Activated CD8-positive, alpha-beta memory T cell treated with anti-CD3 and anti-CD28 coated beads for 36 hours (primary cell): ENCODE results near the gene PTPRF. TPM values are rescaled to one million over a fixed set of nuclear protein-coding genes. Genes with fewer than 3 reads are reported as not detected.

Source experiments
- CTCF ChIA-PET: fragments of 350-600 bp; sonication (Branson Sonifier 250); formaldehyde crosslinking; loops from one replicate; lab custom pipeline; 2021; ENCODE audit warnings: antibody characterized with exemption; lab: Charles Lee
- POLR2A ChIA-PET: fragments of 350-600 bp; sonication (Branson Sonifier 250); formaldehyde crosslinking; loops from one replicate; lab custom pipeline; 2021; ENCODE audit warnings: antibody characterized with exemption; lab: Charles Lee
- total RNA-seq, 2 experiments: library from RNA; stranded (reverse); gene quantifications; one replicate each; pipeline ENCODE4 v1.2.3, GENCODE V29; 2021

PTPRF gene
- total RNA-seq, 2 experiments from 2014 or later = 0.67 to 0.86 TPM

GRCh38 chr1:43590388-43590925, 59.8 kb downstream of the PTPRF start:
- ChIA-PET POLR2A (no interaction called here), CTCF (no interaction called here)

GRCh38 chr1:43591181-43591580, 60.5 kb downstream of the PTPRF start:
- ChIA-PET POLR2A (no interaction called here), CTCF (no interaction called here)

- ChIA-PET POLR2A (no interaction called here), CTCF (no interaction called here)
These were observed 61.5 kb downstream of the PTPRF start for GRCh38 chr1:43592051-43592665.

GRCh38 chr1:43592974-43593683, 62.4 kb downstream of the PTPRF start:
- POLR2A ChIA-PET = no interaction called here

GRCh38 chr1:43596579-43596978, 65.9 kb downstream of the PTPRF start:
- ChIA-PET POLR2A (no interaction called here), CTCF (no interaction called here)

More at GRCh38 chr1:43592974-43593683, 62.4 kb downstream of the PTPRF start:
- CTCF ChIA-PET = no interaction called here

- ChIA-PET POLR2A (no interaction called here), CTCF (no interaction called here)
These were observed 66.3 kb downstream of the PTPRF start for GRCh38 chr1:43597028-43597427.

- CTCF ChIA-PET = no interaction called here
- POLR2A ChIA-PET = no interaction called here
These were observed 67.0 kb downstream of the PTPRF start for GRCh38 chr1:43597721-43598120.

- CTCF ChIA-PET = no interaction called here
- POLR2A ChIA-PET = no interaction called here
These were observed 67.9 kb downstream of the PTPRF start for GRCh38 chr1:43598622-43599021.

- ChIA-PET CTCF (no interaction called here), POLR2A (no interaction called here)
These were observed 69.6 kb downstream of the PTPRF start for GRCh38 chr1:43600033-43601020.

- ChIA-PET CTCF (no interaction called here), POLR2A (no interaction called here)
These were observed 72.3 kb downstream of the PTPRF start for GRCh38 chr1:43602990-43603389.

GRCh38 chr1:43604192-43604591, 73.5 kb downstream of the PTPRF start:
- ChIA-PET POLR2A (no interaction called here), CTCF (no interaction called here)

GRCh38 chr1:43605157-43605556, 74.5 kb downstream of the PTPRF start:
- ChIA-PET POLR2A (no interaction called here), CTCF (no interaction called here)

- ChIA-PET POLR2A (interaction anchor here (0.5 kb wide), 1 partner anchor 264 kb away, joined by 6 read pairs; no protein-coding TSS in a partner anchor), CTCF (no interaction called here)
These were observed 75.1 kb downstream of the PTPRF start for GRCh38 chr1:43605766-43606165.

GRCh38 chr1:43606624-43607023, 75.9 kb downstream of the PTPRF start:
- CTCF ChIA-PET = no interaction called here

GRCh38 chr1:43608827-43609226, 78.1 kb downstream of the PTPRF start:
- CTCF ChIA-PET = no interaction called here
- POLR2A ChIA-PET = no interaction called here

More at GRCh38 chr1:43606624-43607023, 75.9 kb downstream of the PTPRF start:
- POLR2A ChIA-PET = no interaction called here

GRCh38 chr1:43610339-43610738, 79.7 kb downstream of the PTPRF start:
- ChIA-PET POLR2A (no interaction called here), CTCF (no interaction called here)

GRCh38 chr1:43611950-43612349, 81.3 kb downstream of the PTPRF start:
- CTCF ChIA-PET = no interaction called here

GRCh38 chr1:43612406-43612805, 81.7 kb downstream of the PTPRF start:
- CTCF ChIA-PET = no interaction called here
- POLR2A ChIA-PET = no interaction called here

More at GRCh38 chr1:43611950-43612349, 81.3 kb downstream of the PTPRF start:
- POLR2A ChIA-PET = no interaction called here

GRCh38 chr1:43613075-43613942, 82.6 kb downstream of the PTPRF start:
- CTCF ChIA-PET = no interaction called here
- POLR2A ChIA-PET = no interaction called here
